ENCODE results near the gene TEDDM1. TPM values are rescaled to one million over a fixed set of nuclear protein-coding genes. Genes with fewer than 3 reads are reported as not detected.

Gene TEDDM1
- total RNA-seq, 2 donors from 2014 or later: not detected

DNA sequence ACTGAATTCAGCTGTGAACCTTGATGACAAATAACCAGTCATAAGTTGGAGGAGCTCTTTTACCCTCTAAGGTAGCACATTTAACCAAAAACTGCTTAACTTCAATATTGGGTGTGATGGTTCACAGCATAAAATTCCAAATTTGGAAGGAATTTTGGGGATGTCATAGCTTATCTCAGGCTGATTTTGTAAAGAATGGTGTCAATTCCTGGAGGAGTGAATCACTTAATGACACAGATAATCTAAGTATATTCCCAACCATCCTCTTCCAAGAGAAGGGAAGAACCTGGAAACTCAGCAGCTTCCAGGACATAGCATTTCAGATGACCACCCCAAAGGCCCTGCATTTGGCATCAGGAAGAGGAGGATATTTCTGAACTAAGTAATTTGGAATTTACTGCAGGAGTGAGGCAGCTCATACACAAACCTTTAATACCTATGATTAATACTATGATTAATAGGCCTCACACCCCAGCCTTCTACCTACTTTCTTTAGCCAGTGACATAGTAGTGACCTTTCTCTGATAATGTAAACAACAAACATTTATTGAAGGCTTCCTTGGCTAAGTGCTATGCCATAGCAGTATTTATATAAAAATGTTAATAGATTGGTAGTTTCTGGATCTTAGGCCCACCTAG lies 23.4 kb downstream of the TEDDM1 start:
- Mint-ChIP-seq H3K27ac (no peak overlapping the region), H3K36me3 (ENCODE audit: low read depth) (no peaks in the 10 kb centered on the region), H3K4me1 (no peaks in the 10 kb centered on the region), H3K9me3 (no peaks in the 10 kb centered on the region), H3K27me3 (no peaks in the 10 kb centered on the region), H3K4me3 (no peak overlapping the region)
- ATAC-seq (replicated peaks): no peak

DNA sequence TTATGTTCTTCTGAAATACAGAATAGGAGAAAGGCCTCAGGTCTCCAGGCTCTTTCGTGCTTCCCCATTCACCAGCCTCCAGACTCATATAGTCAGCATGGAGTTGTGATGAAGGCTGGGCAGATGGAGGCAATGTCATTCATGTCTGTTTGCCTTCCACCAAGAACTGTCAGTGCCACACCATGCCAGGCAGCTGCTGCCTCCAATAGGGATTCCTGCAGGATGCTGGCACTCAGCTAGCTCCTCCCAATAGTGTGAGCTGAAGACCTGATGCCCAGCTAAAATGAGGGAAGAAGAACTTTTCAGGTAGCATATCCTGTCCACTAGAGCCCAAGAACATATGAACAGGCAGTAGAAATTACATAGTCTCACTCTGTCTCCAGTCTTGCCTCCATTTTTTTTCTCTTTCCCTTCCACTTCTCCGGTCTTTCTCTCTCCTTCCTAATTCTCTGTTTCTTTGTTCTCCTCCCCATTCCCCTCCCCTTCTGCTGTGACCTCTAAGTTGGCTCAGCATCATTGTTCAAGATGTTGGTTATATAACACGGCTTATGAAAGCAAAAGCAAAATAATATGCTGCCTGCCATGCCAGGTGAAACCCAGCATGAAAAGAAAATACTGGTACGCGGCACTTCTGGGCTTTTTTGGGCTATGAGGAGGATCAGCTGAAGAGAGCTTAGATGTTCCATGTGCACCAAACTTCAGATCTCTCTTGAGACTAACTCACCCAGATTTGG lies 26.2 kb downstream of the TEDDM1 start:
- Mint-ChIP-seq H3K27ac (no peak overlapping the region), H3K9me3 (no peaks in the 10 kb centered on the region), H3K36me3 (ENCODE audit: low read depth) (no peaks in the 10 kb centered on the region), H3K4me1 (no peaks in the 10 kb centered on the region), H3K27me3 (no peaks in the 10 kb centered on the region), H3K4me3 (no peak overlapping the region)
- ATAC-seq (replicated peaks): no peak

DNA sequence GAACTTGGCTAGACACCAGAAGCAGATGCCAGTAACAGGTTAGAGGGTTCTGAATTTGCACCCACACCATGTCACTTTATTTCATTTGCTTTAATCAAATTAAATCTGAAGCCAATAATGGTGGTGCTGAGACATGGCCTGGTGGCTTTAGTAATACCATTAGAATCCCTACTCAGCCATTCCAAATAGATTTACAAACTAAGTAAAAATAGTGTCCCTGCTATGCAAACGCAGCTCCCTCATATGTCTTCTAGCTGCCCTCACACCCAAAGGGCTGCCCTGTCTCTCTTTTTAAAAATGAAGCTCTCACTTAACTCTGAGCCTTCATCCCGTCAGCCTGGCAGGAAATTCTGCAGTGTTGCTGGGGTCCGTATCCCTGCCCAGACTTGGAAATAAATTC lies 29.9 kb downstream of the TEDDM1 start:
- no peak overlapping the region for H3K27ac Mint-ChIP-seq
- H3K9me3 Mint-ChIP-seq: no peaks in the 10 kb centered on the region
- H3K27me3 Mint-ChIP-seq: peaks cover 1% of the 10 kb centered on the region
- no peaks in the 10 kb centered on the region for H3K4me1 Mint-ChIP-seq
- H3K36me3 Mint-ChIP-seq (ENCODE audit: low read depth): no peaks in the 10 kb centered on the region
- ATAC-seq (replicated peaks): no peak
- H3K4me3 Mint-ChIP-seq: no peak overlapping the region

DNA sequence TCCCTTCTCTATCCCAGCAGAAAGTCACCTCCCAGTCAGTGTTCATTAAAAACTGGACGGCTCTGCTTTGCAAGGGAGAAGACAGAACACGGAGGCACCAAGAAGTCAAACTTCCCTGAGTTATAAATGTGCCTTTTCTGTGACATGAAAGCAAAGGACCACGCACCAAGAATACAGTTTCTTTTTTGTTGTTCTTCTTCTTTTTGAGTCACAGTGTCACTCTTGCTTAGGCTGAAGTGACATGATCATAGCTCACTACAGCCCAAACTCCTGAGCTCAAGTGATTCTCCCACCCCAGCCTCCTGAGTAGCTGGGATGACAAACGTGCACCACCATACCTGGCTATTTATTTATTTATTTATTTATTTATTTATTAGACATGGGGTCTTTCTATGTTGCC lies 31.6 kb downstream of the TEDDM1 start:
- no peak for ATAC-seq (replicated peaks)
- no peaks in the 10 kb centered on the region for H3K4me1 Mint-ChIP-seq

DNA sequence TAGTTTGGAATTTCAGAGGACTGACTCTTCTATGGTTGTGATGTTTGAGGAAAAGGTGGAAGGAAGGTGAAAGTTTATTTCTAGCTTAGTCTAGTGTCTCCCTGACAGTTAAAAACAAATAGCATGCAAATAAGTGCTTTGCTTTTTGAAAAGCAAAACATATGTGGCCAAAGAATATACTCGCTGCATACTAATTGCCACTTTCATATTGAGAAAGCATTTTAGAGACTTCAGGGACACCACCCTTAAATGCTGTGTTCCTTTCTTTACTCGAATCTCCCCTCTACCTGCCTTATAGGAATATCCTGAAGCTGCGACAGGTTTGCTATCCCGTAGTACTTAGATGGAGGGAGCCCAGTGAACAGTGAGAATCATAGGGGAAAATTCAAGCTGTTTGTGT lies 32.1 kb downstream of the TEDDM1 start:
- Mint-ChIP-seq H3K4me1 (no peaks in the 10 kb centered on the region), H3K27me3 (peaks cover 7% of the 10 kb centered on the region), H3K36me3 (ENCODE audit: low read depth) (no peaks in the 10 kb centered on the region), H3K27ac (no peak overlapping the region), H3K4me3 (no peak overlapping the region), H3K9me3 (no peaks in the 10 kb centered on the region)
- no peak for ATAC-seq (replicated peaks)

More for the DNA sequence above, 31.6 kb downstream of the TEDDM1 start:
- no peak overlapping the region for H3K4me3 Mint-ChIP-seq
- no peaks in the 10 kb centered on the region for H3K36me3 Mint-ChIP-seq (ENCODE audit: low read depth)
- H3K27ac Mint-ChIP-seq: no peak overlapping the region
- peaks cover 7% of the 10 kb centered on the region for H3K27me3 Mint-ChIP-seq
- H3K9me3 Mint-ChIP-seq: no peaks in the 10 kb centered on the region

DNA sequence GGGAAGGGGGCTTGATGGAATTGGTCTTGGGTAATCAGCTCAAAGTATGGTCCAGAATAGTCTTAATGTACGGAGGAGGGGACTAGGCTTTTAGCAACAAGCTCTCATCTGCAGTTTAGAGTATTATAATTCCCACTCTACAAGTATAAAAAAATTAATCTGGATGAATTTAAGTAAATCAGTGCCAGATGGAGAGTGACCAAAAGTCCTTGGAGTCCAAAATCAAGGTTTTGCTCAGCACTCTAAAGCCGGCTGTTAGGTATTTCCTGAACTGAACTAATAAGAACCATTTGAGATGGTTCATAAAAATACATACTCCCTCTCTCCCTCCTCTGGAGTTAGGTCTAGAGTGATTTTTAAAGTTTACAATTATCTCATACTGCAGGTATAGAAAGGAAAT lies 32.5 kb downstream of the TEDDM1 start:
- ATAC-seq (replicated peaks): no peak
- H3K27ac Mint-ChIP-seq: no peak overlapping the region
- H3K4me3 Mint-ChIP-seq: no peak overlapping the region
- H3K9me3 Mint-ChIP-seq: no peaks in the 10 kb centered on the region
- H3K36me3 Mint-ChIP-seq (ENCODE audit: low read depth): no peaks in the 10 kb centered on the region
- no peaks in the 10 kb centered on the region for H3K4me1 Mint-ChIP-seq
- peaks cover 7% of the 10 kb centered on the region for H3K27me3 Mint-ChIP-seq

DNA sequence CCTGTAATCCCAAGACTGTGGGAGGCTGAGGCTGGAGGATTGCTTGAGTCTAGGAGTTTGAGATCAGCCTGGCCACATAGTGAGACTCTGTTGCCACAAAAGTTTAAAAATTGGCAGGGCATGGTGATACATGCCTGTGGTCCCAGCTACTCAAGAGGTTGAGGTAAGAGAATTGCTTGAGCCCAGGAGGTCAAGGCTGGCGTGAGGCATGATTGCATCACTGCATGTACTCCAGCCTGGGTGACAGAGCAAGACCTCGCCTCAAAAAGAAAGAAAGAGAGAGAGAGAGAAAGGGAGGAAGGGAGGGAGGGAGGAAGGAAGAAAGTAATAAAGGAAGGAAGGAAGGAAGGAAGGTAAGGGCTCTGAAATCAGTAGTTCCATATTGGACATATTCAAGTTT lies 33.9 kb downstream of the TEDDM1 start:
- Mint-ChIP-seq H3K27ac (no peak overlapping the region), H3K9me3 (no peaks in the 10 kb centered on the region), H3K36me3 (ENCODE audit: low read depth) (no peaks in the 10 kb centered on the region), H3K4me1 (no peaks in the 10 kb centered on the region), H3K27me3 (peaks cover 7% of the 10 kb centered on the region), H3K4me3 (no peak overlapping the region)
- ATAC-seq (replicated peaks): no peak

DNA sequence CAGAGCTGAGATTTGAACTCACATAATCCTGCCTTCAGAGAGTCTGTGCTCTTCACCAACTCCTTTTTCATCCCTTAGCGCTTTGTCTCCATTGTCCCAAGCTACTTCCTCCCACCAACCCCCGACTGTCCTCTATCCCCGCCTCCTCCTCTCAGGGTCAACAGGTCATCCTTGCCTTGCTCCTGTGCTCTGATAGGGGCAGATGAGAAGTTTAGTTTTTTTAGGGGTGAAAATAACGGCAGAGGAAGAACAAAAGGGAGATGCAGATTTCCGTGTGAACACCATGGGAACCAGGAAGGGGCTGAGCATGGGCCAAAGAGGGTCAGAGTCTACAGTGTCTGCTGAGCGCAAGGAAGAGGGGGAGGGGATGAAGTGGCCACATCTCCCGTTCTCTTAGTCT lies 40.8 kb downstream of the TEDDM1 start:
- no peak for ATAC-seq (replicated peaks)
- H3K9me3 Mint-ChIP-seq: no peaks in the 10 kb centered on the region
- no peak overlapping the region for H3K4me3 Mint-ChIP-seq
- no peak overlapping the region for H3K27ac Mint-ChIP-seq
- H3K4me1 Mint-ChIP-seq: no peaks in the 10 kb centered on the region
- H3K36me3 Mint-ChIP-seq (ENCODE audit: low read depth): no peaks in the 10 kb centered on the region
- no peaks in the 10 kb centered on the region for H3K27me3 Mint-ChIP-seq

DNA sequence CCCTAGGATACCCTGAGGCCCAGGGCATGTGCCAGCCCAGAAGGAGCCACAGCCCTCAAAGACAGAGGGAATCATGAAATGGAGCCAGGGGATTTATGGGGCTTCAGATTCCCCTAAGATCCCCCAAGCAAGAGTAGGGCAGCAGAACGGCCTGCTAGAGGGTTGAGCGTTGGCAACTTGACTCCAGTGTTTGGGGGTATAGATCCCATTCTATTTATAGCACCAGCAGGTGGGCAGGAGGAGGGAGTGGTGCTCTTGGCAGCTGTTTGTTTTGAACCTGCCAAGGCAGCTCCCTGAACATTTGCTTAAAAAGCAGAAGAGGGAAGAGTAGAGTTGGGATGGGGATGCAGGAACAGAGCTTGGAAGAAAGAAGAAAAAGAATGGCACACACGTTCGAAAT lies 42.6 kb downstream of the TEDDM1 start:
- Mint-ChIP-seq H3K27me3 (no peaks in the 10 kb centered on the region), H3K4me3 (no peak overlapping the region), H3K27ac (no peak overlapping the region), H3K4me1 (no peaks in the 10 kb centered on the region), H3K36me3 (ENCODE audit: low read depth) (no peaks in the 10 kb centered on the region), H3K9me3 (no peaks in the 10 kb centered on the region)
- ATAC-seq (replicated peaks): no peak

DNA sequence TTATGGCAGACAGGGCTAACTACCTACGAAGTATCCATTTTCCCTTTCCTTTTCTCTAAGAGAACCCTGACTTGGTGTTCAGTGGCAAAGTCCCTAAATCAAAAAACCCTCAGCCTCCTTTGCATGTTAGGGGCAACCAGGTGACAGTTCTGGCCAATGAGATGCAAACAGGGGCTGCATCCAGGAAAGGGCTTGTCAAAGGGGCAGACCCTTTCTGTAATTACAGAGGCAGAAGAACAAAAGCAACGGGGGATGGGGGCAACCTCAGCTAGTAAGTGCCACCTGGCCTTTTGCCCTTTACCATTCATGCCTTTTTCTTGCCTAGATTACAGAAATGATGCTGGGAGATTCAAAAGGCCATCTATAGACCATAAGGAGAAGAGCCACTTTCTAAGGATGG lies 43.3 kb downstream of the TEDDM1 start:
- H3K4me3 Mint-ChIP-seq: no peak overlapping the region
- H3K36me3 Mint-ChIP-seq (ENCODE audit: low read depth): no peaks in the 10 kb centered on the region
- H3K27ac Mint-ChIP-seq: no peak overlapping the region
- H3K27me3 Mint-ChIP-seq: no peaks in the 10 kb centered on the region
- no peaks in the 10 kb centered on the region for H3K9me3 Mint-ChIP-seq
- no peak for ATAC-seq (replicated peaks)
- H3K4me1 Mint-ChIP-seq: no peaks in the 10 kb centered on the region

DNA sequence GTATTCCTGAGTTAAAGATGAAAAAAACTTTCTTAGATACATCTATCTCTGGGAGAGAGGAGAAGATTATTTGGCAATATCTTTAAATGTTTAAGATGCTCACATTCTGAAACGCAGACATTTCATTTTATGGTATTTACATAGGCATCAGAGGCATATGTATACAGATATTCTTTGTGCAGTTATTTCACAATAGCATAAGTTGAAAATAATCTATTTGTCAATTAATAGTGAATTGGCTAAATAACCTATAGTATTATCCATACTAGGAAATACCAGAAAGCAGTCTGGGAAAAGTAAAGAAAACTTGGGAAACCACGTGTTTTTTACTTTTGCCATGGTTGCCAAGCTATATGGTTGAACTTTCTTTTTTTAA lies 44.8 kb downstream of the TEDDM1 start:
- Mint-ChIP-seq H3K4me3 (no peak overlapping the region), H3K9me3 (no peaks in the 10 kb centered on the region), H3K36me3 (ENCODE audit: low read depth) (no peaks in the 10 kb centered on the region), H3K4me1 (no peaks in the 10 kb centered on the region), H3K27me3 (peaks cover 4% of the 10 kb centered on the region), H3K27ac (no peak overlapping the region)
- ATAC-seq (replicated peaks): no peak

DNA sequence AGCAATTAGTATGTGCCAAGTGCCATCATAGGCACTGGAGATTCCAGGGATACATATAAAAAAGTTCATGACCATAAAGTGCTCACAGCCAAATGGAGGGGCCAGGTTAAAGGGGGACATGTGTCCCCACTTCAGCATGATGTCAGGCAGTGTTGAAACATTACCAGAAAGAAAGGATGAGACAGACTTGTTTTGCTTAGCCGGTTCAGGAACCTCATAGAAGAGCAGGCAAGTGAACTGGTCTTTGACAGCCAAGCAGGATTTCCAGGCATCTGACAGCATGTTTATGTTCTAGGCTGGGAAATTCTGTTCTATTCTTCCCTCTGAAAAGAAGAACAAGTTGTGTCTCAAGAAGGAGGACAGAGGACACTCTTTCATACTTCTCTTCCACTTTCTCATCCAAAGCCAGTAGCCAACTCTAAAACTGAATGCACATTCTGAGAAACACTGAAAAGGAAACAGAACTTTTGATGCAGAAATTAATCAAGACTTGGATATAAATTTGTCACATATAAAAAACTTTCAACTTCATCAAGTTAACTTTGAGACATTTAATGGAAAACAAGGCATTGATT lies 48.6 kb downstream of the TEDDM1 start:
- Mint-ChIP-seq H3K27me3 (peaks cover 4% of the 10 kb centered on the region), H3K27ac (no peak overlapping the region), H3K4me1 (no peaks in the 10 kb centered on the region), H3K36me3 (ENCODE audit: low read depth) (no peaks in the 10 kb centered on the region), H3K4me3 (no peak overlapping the region), H3K9me3 (no peaks in the 10 kb centered on the region)
- ATAC-seq (replicated peaks): no peak

DNA sequence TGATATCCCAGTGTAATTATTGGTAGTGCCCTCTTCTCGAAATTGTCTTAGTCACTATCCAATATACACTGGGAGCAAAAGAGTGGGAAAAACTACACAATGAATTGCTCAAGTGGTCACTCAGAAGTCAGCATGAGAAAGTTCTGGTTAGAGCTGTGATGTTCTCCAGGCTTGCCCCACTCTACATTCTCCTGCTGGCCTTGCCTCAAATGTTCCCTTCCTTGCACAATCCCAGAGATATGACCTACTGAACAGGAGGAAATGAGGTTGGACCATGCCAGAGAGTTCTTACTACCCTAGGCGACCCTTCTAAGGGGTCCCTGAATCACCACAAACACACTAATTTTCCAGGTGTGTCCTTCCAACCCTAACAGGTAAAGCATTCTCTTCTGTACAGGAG lies 49.6 kb downstream of the TEDDM1 start:
- H3K9me3 Mint-ChIP-seq: no peaks in the 10 kb centered on the region
- no peak overlapping the region for H3K4me3 Mint-ChIP-seq
- H3K36me3 Mint-ChIP-seq (ENCODE audit: low read depth): no peaks in the 10 kb centered on the region
- no peak for ATAC-seq (replicated peaks)
- peaks cover 4% of the 10 kb centered on the region for H3K27me3 Mint-ChIP-seq
- no peak overlapping the region for H3K27ac Mint-ChIP-seq
- H3K4me1 Mint-ChIP-seq: no peaks in the 10 kb centered on the region

DNA sequence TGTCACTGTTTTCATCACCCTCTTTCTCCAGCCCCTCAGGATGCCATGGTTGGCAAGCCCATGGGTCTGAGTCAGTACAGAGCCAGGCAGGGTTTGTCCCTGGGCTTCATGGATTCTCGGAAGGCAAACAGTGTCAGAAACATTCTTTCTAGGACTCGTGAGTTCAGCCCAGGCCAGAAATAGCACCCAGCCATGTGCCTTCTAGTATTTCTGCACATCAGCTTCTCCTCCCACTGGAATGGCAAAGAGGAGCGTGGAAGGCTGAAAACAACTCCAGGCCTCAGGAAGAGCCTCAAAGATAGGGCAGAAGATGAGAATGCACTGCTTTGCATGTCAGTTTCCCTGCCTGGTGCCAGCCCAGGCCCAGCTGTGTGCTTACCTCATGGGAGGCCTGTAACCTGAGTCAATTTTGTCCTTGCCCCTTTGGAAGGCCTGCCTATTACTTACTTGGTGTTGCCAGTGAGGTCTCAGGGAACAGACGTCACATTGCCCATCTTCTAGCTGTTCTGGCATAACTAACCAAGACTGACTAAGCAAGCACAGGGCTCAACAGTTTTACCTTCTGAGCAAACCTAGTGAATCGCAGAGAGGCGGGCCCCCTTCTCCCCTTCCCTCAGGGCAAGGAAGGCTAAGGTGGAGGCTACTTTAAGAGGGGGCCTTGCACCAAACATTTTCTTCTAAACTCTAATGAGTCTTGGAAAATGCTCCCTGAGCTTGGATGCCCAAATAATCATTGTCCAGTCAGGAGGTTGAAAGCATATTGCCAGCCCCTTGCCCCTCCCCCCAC lies 51.3 kb downstream of the TEDDM1 start:
- Mint-ChIP-seq H3K4me3 (no peak overlapping the region), H3K27ac (no peak overlapping the region), H3K36me3 (ENCODE audit: low read depth) (no peaks in the 10 kb centered on the region), H3K27me3 (peaks cover 4% of the 10 kb centered on the region), H3K9me3 (no peaks in the 10 kb centered on the region), H3K4me1 (no peaks in the 10 kb centered on the region)
- ATAC-seq (replicated peaks): no peak
